ENCODE data around the gene COPS9.

Gene COPS9

DNA sequence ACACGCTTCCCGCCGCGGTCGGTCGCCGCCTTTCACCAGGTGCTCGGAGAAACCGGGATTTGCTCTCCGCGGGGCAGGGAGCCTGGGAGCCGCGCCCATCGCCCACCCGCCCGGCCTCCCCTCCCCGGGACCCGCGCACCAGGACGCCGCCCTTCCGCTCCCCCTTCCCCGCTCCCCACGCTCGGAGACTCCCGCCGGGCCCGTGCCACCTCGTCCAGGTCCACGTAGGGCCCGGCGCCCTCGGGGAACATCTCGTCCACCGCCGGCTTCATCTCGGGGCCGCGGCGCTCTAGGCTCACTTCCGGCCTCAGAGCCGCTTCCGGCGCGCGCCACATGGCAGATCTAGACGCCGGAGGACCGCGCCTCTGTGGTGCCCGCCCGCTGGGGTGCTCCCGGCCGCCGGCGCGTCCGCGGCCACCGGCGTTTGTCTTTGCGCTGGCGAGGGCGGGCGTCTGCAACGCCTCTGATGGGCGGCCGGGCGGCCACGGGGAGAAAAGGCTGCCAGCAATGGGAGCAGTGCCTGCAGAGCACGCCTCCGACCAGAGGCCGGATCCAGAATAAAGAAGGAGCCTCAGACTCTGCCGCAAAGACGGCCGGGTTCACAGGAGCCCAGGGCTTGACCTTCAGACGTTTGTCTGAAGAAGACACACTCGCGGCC lies at the start of gene COPS9:
TSS of gene COPS9 (minus strand) at position 293 of the 658 bp plus-strand sequence. CDS start at position 272, 21 bp downstream.
- H3K36me3 Mint-ChIP-seq (ENCODE audit: low read depth) = peaks cover 51% of the 10 kb centered on the region
- peak; percentile 93 for DNase-seq
- peaks cover 31% of the 10 kb centered on the region for H3K4me1 Mint-ChIP-seq (ENCODE audit: low read depth)
- peak within 1 kb of the TSS; percentile 94 for H3K4me3 Mint-ChIP-seq
- H3K27me3 Mint-ChIP-seq = no peaks in the 10 kb centered on the region
- no peaks in the 10 kb centered on the region for H3K9me3 Mint-ChIP-seq
- peak within 1 kb of the TSS; percentile 91 for H3K27ac Mint-ChIP-seq

GRCh38 chr2:240184656-240185055 lies 48.6 kb upstream of the COPS9 start:
- no peaks in the 10 kb centered on the region for H3K4me1 Mint-ChIP-seq (ENCODE audit: low read depth)
- H3K9me3 Mint-ChIP-seq = peaks cover 17% of the 10 kb centered on the region
- no peaks in the 10 kb centered on the region for H3K36me3 Mint-ChIP-seq (ENCODE audit: low read depth)
- no peak overlapping the region for H3K4me3 Mint-ChIP-seq
- no peak overlapping the region for H3K27ac Mint-ChIP-seq
- H3K27me3 Mint-ChIP-seq = peaks cover 54% of the 10 kb centered on the region
- DNase-seq = no peak

DNA sequence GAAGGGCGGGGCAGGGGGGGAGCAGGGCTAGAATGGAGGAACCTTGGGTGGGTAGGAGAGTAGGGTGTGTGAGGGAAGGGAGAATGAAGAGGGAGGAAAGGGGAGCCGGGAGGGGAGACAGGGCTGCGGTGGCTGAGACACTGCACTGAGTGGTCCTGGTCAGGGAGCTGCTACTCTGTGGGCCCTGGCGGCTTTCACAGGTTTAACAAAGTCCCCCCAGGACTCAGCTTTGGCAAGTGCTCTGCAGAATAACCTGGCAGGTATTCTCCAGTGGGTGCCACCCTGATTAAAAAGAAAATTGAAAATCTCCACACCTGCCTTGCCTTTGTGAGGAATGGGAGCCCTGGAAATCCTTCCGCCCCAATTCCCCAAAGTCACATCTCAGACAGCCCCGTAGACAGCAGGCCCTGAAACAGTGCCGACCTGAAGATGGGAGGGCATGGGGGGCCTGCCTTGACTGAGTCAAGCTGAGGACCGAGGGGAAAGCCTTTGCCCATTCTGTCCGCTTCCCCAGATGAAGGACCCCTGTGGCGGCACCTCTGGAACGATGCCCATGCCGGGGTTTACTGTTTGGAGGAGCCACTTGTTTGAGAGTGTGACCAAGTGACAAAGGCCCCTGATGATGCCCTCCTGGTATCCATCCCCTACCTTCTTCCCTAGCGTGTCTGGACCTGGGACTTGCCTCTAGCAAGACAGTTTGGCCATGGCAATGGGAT lies 47.9 kb upstream of the COPS9 start:
- Mint-ChIP-seq H3K27me3 (peaks cover 55% of the 10 kb centered on the region), H3K4me3 (no peak overlapping the region), H3K9me3 (peaks cover 15% of the 10 kb centered on the region), H3K4me1 (ENCODE audit: low read depth) (no peaks in the 10 kb centered on the region), H3K27ac (no peak overlapping the region), H3K36me3 (ENCODE audit: low read depth) (no peaks in the 10 kb centered on the region)
- DNase-seq = no peak

GRCh38 chr2:240183006-240183874 lies 47.1 kb upstream of the COPS9 start:
- H3K27me3 Mint-ChIP-seq = peaks cover 62% of the 10 kb centered on the region
- no peak overlapping the region for H3K4me3 Mint-ChIP-seq
- DNase-seq = no peak
- H3K36me3 Mint-ChIP-seq (ENCODE audit: low read depth) = no peaks in the 10 kb centered on the region
- H3K4me1 Mint-ChIP-seq (ENCODE audit: low read depth) = no peaks in the 10 kb centered on the region
- H3K27ac Mint-ChIP-seq = no peak overlapping the region
- H3K9me3 Mint-ChIP-seq = peaks cover 7% of the 10 kb centered on the region

DNA sequence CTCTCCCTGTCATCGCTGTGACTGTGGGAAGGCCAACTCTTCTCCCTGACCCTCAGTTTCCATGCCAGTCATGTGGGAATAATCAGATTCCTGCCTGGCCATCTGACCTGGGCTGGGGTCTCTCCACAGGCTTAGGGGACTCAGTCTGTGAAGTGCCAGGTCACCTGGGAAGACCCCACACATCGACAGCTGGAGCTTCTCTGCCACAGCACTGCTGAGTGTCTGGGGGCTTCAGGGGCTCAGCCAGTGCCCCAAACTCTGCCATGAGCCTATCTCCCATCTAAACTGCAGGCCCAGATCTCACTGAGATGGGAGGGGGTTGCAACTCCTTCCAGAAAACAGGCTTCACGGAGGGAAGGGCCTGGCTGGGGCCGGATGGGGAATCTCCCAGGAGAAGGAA lies 46.4 kb upstream of the COPS9 start:
- no peak for DNase-seq
- H3K4me3 Mint-ChIP-seq = no peak overlapping the region
- no peak overlapping the region for H3K27ac Mint-ChIP-seq
- H3K9me3 Mint-ChIP-seq = peaks cover 3% of the 10 kb centered on the region
- peaks cover 64% of the 10 kb centered on the region for H3K27me3 Mint-ChIP-seq
- H3K36me3 Mint-ChIP-seq (ENCODE audit: low read depth) = no peaks in the 10 kb centered on the region
- H3K4me1 Mint-ChIP-seq (ENCODE audit: low read depth) = no peaks in the 10 kb centered on the region

DNA sequence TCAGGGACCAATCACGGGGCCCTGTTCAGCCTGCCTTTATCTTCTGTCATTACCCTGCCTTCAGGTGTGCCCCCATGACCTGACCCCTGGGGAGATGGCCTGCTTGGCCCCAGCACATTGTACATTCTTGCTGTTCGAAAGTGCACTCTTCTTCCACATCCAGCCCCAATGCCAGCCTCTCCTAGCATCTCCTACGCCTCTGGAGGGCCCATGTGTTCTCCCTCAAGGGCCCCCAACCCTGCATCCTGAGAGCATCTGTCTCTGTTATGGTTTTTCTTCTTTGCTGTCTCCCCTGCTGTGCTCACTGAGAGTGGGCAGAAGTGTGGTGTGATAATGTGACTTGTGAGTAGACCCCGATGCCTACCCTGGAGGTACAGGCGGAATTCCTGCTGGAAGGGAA lies 45.9 kb upstream of the COPS9 start:
- Mint-ChIP-seq H3K27me3 (peaks cover 66% of the 10 kb centered on the region), H3K36me3 (ENCODE audit: low read depth) (no peaks in the 10 kb centered on the region), H3K9me3 (peaks cover 3% of the 10 kb centered on the region), H3K4me3 (no peak overlapping the region), H3K27ac (no peak overlapping the region), H3K4me1 (ENCODE audit: low read depth) (no peaks in the 10 kb centered on the region)
- no peak for DNase-seq

DNA sequence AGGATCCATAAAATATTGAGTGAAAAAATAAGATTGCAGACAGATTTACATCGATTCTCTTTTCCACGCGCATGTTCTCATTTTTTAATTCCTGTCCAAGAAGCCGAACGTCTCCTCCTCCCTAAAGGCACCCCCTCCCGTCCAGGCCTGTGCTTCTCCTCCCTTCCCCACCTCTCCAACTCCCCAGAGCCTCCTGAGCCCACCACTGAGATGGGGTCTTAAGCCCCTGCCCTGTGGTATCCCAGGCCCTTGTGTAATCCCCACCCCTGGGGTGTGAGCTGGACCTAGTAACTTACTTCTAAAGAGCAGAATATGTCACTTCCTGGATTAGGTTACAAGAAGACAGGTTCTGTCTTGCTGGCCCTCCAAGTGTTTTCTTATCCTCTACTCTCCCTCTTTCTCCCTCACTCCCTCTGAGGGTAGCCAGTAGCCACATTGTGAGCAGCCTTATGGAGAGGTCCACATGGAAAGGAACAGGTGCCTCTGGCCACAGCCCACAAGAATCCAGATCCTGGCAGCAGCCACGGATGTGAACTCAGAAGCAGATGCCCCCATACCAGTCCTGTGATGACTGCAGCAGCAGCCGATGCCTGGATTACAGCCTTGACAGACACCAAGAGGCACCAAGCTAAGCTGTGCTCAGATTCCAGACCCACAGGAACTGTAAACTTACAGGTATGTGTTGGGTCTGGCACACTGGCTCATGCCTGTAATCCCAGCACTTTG lies 44.0 kb upstream of the COPS9 start:
- Mint-ChIP-seq H3K36me3 (ENCODE audit: low read depth) (no peaks in the 10 kb centered on the region), H3K9me3 (no peaks in the 10 kb centered on the region), H3K4me1 (ENCODE audit: low read depth) (no peaks in the 10 kb centered on the region), H3K27me3 (peaks cover 68% of the 10 kb centered on the region), H3K4me3 (no peak overlapping the region), H3K27ac (no peak overlapping the region)
- DNase-seq = no peak

GRCh38 chr2:240179186-240179815 lies 43.2 kb upstream of the COPS9 start:
- Mint-ChIP-seq H3K27me3 (peaks cover 65% of the 10 kb centered on the region), H3K9me3 (no peaks in the 10 kb centered on the region), H3K27ac (no peak overlapping the region), H3K36me3 (ENCODE audit: low read depth) (no peaks in the 10 kb centered on the region), H3K4me1 (ENCODE audit: low read depth) (no peaks in the 10 kb centered on the region), H3K4me3 (no peak overlapping the region)
- no peak for DNase-seq

DNA sequence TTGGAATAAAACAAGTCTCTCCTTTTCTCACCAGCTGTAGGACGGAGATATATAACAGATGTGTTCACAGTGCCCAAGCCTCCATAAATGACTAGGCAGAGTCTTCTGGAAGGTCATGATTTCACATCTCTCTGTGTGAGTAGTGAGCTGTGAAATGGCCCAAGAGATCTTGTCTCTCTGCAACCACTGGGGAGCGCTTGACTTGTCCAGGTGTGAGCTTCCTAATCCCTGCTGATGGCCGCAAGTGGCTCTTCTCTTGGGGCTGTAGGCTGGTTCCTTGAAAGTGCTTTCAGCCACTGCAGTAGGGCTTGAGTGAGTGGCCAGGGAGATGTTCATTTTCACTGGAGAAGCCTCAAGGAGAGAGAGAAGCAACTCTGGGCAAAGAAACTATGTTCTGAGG lies 42.5 kb upstream of the COPS9 start:
- Mint-ChIP-seq H3K4me3 (no peak overlapping the region), H3K27ac (no peak overlapping the region), H3K4me1 (ENCODE audit: low read depth) (no peaks in the 10 kb centered on the region), H3K27me3 (peaks cover 64% of the 10 kb centered on the region), H3K9me3 (no peaks in the 10 kb centered on the region), H3K36me3 (ENCODE audit: low read depth) (no peaks in the 10 kb centered on the region)
- no peak for DNase-seq

DNA sequence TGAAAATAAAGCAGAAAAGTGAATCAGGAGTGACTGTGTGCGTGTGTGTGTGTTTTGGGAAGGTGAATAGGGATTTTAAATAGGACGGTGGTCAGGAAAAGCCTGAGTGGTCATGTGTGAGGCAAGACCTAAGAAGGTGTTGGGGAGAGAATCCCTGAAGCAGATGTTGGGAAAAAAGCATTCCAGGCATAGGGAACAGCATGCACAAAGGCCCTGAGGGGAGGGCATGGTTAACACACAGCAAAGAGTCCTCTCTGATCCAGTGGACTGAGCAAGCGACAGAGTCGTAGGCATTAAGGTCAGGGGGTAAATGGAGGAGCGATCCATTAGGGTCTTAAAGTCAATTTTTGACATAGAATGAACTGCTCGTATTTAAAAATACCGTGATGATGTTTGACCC lies 38.4 kb upstream of the COPS9 start:
- Mint-ChIP-seq H3K27ac (no peak overlapping the region), H3K9me3 (no peaks in the 10 kb centered on the region), H3K27me3 (peaks cover 36% of the 10 kb centered on the region), H3K36me3 (ENCODE audit: low read depth) (no peaks in the 10 kb centered on the region), H3K4me1 (ENCODE audit: low read depth) (peaks cover 2% of the 10 kb centered on the region), H3K4me3 (no peak overlapping the region)
- DNase-seq = no peak

DNA sequence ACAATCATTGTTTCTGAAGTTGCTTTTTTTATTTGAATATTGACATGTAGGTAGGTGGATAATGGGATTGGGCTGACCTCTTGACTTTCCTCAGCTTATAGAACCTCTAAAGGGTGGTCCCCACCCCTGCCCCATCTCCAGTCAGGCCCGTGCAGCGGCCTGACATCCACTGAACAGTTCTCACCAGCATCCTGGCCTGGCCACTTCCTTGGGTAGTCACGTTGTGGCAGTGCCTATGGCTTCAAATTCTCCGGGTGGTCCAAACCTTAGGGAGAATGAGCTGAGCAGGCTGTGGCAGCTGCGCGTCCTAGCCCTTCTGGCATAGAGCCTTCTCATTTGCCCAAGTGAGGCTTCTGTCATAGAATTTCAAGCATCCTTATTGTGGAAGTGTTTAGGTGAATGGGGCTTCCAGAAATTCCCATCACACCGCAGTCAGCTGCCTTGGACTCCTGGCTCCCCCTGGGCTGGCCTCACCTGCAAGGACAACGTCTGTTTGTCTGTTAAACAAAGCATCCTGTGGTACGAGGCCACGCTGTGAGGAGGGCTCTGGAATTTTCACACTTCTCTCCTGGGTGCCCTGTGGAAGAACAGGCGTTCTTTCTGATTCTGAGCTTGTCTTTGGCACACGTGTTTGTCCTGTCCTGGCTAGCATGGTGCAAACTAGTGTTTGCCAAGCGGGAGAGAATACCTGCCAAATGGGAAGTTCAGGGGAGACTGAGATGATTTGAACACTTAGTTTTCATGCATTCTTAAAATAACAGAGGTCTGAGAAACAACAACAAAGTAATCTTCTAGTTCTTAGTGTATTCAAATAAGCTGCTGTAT lies 36.2 kb upstream of the COPS9 start:
- H3K27ac Mint-ChIP-seq = no peak overlapping the region
- no peak overlapping the region for H3K4me3 Mint-ChIP-seq
- H3K36me3 Mint-ChIP-seq (ENCODE audit: low read depth) = no peaks in the 10 kb centered on the region
- no peaks in the 10 kb centered on the region for H3K9me3 Mint-ChIP-seq
- H3K27me3 Mint-ChIP-seq = peaks cover 29% of the 10 kb centered on the region
- DNase-seq = no peak
- peaks cover 2% of the 10 kb centered on the region for H3K4me1 Mint-ChIP-seq (ENCODE audit: low read depth)

- Mint-ChIP-seq H3K4me1 (ENCODE audit: low read depth) (peaks cover 2% of the 10 kb centered on the region), H3K36me3 (ENCODE audit: low read depth) (no peaks in the 10 kb centered on the region), H3K4me3 (no peak overlapping the region), H3K27me3 (peaks cover 26% of the 10 kb centered on the region), H3K9me3 (no peaks in the 10 kb centered on the region), H3K27ac (no peak overlapping the region)
- no peak for DNase-seq
These were observed 34.8 kb upstream of the COPS9 start for GRCh38 chr2:240170883-240171282.

DNA sequence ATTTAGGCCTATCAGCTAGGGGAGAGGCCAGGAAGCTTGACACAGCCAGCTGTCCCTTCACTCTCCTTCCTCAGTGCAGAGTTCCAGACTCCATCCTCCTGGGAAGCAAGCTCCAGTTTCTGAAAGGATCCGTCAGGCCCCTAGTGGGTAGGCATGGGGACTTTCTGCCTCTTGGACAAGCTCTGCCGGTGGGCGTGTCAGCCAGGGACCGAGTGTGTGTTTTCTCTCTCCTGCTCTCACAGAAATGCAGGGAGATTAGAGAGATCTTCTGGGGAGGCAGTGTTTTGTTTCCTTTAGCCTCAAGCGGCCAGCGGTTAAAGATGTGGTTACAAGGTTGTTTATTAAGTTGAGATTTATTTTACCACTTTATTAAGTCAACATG lies 34.2 kb upstream of the COPS9 start:
- H3K4me3 Mint-ChIP-seq = no peak overlapping the region
- H3K9me3 Mint-ChIP-seq = no peaks in the 10 kb centered on the region
- no peak for DNase-seq

More for the DNA sequence above, 34.2 kb upstream of the COPS9 start:
- peaks cover 2% of the 10 kb centered on the region for H3K4me1 Mint-ChIP-seq (ENCODE audit: low read depth)
- no peak overlapping the region for H3K27ac Mint-ChIP-seq
- peaks cover 21% of the 10 kb centered on the region for H3K27me3 Mint-ChIP-seq
- no peaks in the 10 kb centered on the region for H3K36me3 Mint-ChIP-seq (ENCODE audit: low read depth)

Measured in activated T-cell treated with anti-CD3 and anti-CD28 coated beads, Interleukin-2, amount 50 U/mL, for 24 hours (primary cell).